ENCODE results near the gene ZSWIM1.

DNA sequence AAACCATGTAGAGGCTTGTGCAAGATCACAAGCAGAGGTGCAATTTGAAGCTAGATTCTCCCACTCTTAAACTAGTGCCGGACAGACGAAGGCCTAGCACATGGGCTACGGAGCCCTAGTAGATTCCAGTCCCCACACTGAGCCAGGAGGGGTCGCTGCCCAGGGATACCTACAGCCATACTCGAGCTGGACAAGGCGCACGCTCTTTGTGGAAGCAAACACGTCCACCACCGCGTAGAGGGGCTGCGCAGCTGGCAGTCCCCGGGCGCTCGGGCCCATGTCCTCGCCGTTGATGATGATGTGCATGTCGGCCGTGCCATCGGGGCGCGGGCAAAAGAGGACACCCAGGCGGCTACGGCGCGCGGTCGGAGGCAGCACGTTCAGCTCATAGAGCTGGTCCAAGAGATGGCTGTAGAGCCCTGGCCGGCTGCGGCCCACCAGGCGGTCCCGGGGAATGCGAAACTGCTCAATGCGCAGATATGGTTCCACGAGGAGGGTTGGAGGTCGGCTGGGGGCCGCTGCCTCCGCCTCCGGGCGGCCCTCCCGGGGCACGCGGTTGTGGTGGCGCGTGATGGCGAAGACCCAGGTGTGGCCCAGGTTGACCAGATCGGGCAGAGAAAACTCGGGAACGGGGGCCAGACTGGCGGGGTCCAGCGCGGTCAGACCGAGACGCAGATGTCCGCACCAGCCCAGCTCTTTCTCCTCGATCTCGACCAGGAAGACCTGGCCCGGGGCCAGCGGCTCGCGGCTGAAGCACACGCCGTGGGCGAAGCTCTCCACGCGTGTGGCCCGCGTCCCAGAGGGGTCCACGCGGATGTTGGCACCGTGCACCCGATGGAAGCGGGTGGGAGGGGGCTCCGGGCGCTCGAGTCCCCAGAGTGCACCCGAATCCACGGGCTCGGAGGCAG is 9.3 kb downstream of the ZSWIM1 start:
- TF ChIP-seq MAX (IDR thresholded peaks at IDR 0.05; ENCODE audit: low read depth, low read length) (no peak), CTCF (IDR thresholded peaks at IDR 0.05 in 2 of 3, conservative IDR thresholded peaks at IDR 0.05 in 1 of 3; ENCODE audit: control insufficient read depth in 2 of 3, extremely low read depth in 1 of 3, insufficient read depth in 1 of 3, low read depth in 3 of 3, low read length in 3 of 3) (peak; percentile 47 to 56 (median 50); a peak in 5 of 6 replicates), IRF3 (IDR thresholded peaks at IDR 0.05) (no peak), CBX3 (IDR thresholded peaks at IDR 0.05; ENCODE audit: borderline replicate concordance, low read depth) (no peak)

Measured in GM12878 (cell line).